22Rv1 (cell line): ENCODE measurements around the gene DCTD.

Experiments
- H3K27ac ChIP-seq: fragments of 450-650 bp; 2 replicates; pipeline ENCODE4 v1.5.1; 2017
- CTCF ChIP-seq: fragments of 450-650 bp; IDR thresholded peaks from 2 replicates; pipeline ENCODE4 v1.5.1; 2017; ENCODE audit warnings: mild to moderate bottlenecking
- ZFX ChIP-seq: fragments of 450-650 bp; IDR thresholded peaks from 2 replicates; pipeline ENCODE4 v1.6.1; 2017; ENCODE audit warnings: antibody characterized with exemption, borderline replicate concordance

The DCTD gene

GRCh38 chr4:182840108-182840507 lies 77.1 kb downstream of the DCTD start:
- no peak overlapping the region for H3K27ac ChIP-seq
- TF ChIP-seq ZFX: no peak
- TF ChIP-seq CTCF: no peak
